GM12873 (cell line): ENCODE measurements around the gene ATXN10.

ENCODE experiments used
- TF ChIP-seq, protein P1 (sequence below): IDR thresholded peaks from 2 replicates; pipeline ENCODE4 v1.5.1; 2012; ENCODE audit warnings: low read depth, mild to moderate bottlenecking, moderate library complexity, low read length, control low read depth; ENCODE audit not compliant: insufficient read depth; ENCODE audit errors: missing control alignments

Gene ATXN10

DNA sequence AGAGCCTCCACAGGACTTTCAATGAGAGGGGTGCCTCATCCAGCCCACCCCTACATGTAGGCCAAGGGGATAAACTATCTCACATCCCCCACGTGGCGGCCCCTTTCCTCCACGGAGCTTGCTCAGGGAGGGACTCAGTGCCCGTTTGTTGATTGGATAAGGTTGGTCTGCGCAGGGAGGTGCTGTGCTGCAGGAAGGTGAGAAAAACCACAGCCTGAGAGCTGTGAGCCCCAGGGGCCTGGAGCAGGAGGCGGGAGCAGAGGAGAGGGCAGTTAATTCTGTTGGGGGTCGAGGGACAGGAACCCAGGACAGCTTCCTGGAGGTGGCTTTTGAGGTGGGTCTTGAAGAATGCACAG is 31.9 kb upstream of the ATXN10 start:
- TF ChIP-seq, protein P1, sequence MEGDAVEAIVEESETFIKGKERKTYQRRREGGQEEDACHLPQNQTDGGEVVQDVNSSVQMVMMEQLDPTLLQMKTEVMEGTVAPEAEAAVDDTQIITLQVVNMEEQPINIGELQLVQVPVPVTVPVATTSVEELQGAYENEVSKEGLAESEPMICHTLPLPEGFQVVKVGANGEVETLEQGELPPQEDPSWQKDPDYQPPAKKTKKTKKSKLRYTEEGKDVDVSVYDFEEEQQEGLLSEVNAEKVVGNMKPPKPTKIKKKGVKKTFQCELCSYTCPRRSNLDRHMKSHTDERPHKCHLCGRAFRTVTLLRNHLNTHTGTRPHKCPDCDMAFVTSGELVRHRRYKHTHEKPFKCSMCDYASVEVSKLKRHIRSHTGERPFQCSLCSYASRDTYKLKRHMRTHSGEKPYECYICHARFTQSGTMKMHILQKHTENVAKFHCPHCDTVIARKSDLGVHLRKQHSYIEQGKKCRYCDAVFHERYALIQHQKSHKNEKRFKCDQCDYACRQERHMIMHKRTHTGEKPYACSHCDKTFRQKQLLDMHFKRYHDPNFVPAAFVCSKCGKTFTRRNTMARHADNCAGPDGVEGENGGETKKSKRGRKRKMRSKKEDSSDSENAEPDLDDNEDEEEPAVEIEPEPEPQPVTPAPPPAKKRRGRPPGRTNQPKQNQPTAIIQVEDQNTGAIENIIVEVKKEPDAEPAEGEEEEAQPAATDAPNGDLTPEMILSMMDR, result no peak

DNA sequence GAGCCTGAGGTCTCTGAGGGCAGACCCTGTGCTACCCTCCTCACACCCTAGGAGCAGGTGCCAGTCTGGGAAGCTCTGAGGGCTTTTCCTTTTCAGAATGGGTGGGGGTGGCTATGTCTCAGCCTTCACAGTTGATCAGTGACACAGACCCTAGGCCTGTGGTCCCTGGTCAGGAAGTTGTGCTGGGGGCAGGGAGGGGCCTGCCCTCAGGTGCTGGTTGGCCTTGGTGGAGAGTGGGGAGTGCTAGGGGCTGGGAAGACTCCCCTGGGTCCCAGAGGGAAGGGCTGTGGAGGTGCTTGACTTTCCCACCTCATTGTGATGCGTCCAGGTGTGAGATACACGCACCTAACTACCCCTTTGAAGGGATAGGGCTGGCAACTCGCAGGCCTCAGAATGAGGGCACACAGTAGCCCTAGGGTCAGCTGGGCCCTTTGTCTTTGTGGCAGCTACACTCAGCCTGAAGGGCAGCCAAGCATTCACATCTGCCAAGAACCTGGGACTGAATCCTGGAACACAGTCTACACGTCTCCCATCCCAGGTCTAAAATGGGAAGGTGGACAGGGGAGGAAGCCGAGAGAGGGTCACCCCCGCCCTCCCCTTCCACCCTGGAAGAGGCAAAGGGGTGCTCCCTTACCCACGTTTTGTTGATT is 31.2 kb upstream of the ATXN10 start:
- TF ChIP-seq, protein P1, result no peak

GRCh38 chr22:45640941-45641621 is 30.6 kb upstream of the ATXN10 start:
- TF ChIP-seq, protein P1, result no peak

- TF ChIP-seq, protein P1, result no peak
Measured at GRCh38 chr22:45642986-45643385, 28.6 kb upstream of the ATXN10 start.

DNA sequence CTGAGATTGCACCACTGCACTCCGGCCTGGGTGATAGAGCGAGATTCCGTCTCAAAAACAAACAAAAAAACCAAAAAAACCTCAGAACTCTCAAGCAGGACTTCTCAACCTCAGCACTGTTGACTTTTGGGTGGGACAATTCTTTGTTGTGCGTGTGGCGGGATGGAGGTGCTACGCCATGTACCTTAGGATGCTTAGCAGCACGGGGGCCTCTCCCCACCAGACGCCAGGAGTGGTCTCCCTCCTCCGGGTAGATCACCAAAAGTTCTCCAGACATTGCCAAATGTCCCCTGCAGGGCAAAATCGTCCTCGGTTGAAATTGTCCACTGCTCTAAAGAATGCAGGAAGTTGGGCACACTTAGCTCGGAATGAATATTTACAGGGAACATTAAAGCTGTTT is 26.9 kb upstream of the ATXN10 start:
- TF ChIP-seq, protein P1, result no peak

DNA sequence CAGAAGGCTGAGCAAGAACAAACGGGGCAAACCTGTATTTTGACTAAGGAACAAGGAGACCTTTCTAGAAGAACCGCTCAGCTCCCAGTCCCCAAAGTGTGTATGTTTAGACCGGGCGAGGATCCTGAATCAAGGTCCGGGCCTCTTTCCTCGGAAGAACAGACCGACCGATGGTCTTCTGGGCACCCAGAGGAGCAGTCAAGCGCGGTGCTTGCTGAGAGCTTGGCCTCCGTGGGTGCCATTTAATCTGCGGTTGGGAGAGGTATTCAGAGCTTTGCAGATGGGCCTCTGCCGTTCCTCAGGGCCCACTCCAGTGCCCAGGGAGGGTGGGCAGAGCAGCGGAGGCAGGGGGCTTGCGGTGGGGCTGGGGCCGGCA is 26.5 kb upstream of the ATXN10 start:
- TF ChIP-seq, protein P1, result no peak

GRCh38 chr22:45645526-45646414 is 25.9 kb upstream of the ATXN10 start:
- TF ChIP-seq, protein P1, result peak; percentile 86
